Measurements from ENCODE around the gene RIC3. TPM values are rescaled to one million over a fixed set of nuclear protein-coding genes. Genes with fewer than 3 reads are reported as not detected.

RIC3 gene
- total RNA-seq, 2 donors from 2014 or later: 17.2 to 17.8 TPM

- Mint-ChIP-seq H3K36me3 (ENCODE audit: insufficient read depth in 2 of 2) (no peaks in the 10 kb centered on the region), H3K27me3 (ENCODE audit: low read depth) (peaks cover 40% of the 10 kb centered on the region), H3K4me3 (no peak overlapping the region), H3K9me3 (no peaks in the 10 kb centered on the region), H3K4me1 (ENCODE audit: low read depth) (peaks cover 9% of the 10 kb centered on the region), H3K27ac (no peak overlapping the region)
- no peak for DNase-seq
- ATAC-seq (replicated peaks in 1 of 2): no peak
These were observed 33.9 kb upstream of the RIC3 start for GRCh38 chr11:8202516-8203413.

DNA sequence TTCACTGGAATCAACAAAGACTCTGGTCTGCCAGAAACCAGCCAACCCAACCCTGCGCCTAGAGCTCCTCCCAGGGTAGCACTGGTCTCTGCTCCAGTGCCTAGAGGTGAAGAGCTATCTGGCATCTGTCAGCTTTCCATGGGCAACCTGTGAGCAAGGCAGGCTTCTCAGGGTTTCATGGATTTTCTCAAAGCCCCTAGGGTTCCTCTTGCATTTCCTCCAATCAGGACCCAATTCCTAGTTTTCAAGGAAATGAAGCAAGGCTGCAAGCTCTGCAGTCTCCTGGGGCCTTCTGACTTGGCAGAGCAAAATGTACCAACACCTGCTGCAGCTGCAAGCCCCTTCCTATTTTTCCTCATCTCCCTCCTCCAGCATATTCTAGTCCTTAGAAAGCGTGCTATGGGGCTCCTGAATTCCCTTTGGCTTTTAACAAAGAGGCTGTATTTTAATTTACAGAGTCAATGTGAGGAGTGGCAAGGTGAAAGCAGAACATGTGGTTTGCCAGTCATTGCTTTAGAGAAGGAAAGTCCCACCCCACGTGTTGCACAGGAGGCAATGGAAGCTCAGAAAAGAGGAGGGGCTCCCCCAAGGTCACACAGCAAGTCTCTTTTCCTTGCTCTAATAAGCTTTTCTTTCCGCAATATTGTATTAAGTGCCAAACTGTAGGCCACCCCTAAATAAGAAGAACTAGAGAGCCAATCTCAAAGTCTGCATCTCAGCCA, 33.0 kb upstream of the RIC3 start:
- H3K36me3 Mint-ChIP-seq (ENCODE audit: insufficient read depth in 2 of 2): no peaks in the 10 kb centered on the region
- DNase-seq (no peak), ATAC-seq (replicated peaks in 1 of 2) (peak; percentile 34 to 45)
- no peak overlapping the region for H3K27ac Mint-ChIP-seq
- peaks cover 39% of the 10 kb centered on the region for H3K27me3 Mint-ChIP-seq (ENCODE audit: low read depth)
- H3K9me3 Mint-ChIP-seq: no peaks in the 10 kb centered on the region
- H3K4me1 Mint-ChIP-seq (ENCODE audit: low read depth): peaks cover 3% of the 10 kb centered on the region
- no peak overlapping the region for H3K4me3 Mint-ChIP-seq

GRCh38 chr11:8199676-8200075, 30.9 kb upstream of the RIC3 start:
- no peaks in the 10 kb centered on the region for H3K36me3 Mint-ChIP-seq (ENCODE audit: insufficient read depth in 2 of 2)
- DNase-seq (no peak), ATAC-seq (replicated peaks in 1 of 2) (no peak)
- H3K4me1 Mint-ChIP-seq (ENCODE audit: low read depth): no peaks in the 10 kb centered on the region
- no peaks in the 10 kb centered on the region for H3K9me3 Mint-ChIP-seq
- peaks cover 31% of the 10 kb centered on the region for H3K27me3 Mint-ChIP-seq (ENCODE audit: low read depth)
- no peak overlapping the region for H3K27ac Mint-ChIP-seq
- H3K4me3 Mint-ChIP-seq: no peak overlapping the region

- no peak overlapping the region for H3K27ac Mint-ChIP-seq
- no peaks in the 10 kb centered on the region for H3K9me3 Mint-ChIP-seq
- no peak overlapping the region for H3K4me3 Mint-ChIP-seq
- H3K4me1 Mint-ChIP-seq (ENCODE audit: low read depth): no peaks in the 10 kb centered on the region
- ATAC-seq (replicated peaks in 1 of 2) (no peak), DNase-seq (no peak)
- no peaks in the 10 kb centered on the region for H3K36me3 Mint-ChIP-seq (ENCODE audit: insufficient read depth in 2 of 2)
- H3K27me3 Mint-ChIP-seq (ENCODE audit: low read depth): peaks cover 38% of the 10 kb centered on the region
These were observed 27.9 kb upstream of the RIC3 start for GRCh38 chr11:8196749-8197148.

DNA sequence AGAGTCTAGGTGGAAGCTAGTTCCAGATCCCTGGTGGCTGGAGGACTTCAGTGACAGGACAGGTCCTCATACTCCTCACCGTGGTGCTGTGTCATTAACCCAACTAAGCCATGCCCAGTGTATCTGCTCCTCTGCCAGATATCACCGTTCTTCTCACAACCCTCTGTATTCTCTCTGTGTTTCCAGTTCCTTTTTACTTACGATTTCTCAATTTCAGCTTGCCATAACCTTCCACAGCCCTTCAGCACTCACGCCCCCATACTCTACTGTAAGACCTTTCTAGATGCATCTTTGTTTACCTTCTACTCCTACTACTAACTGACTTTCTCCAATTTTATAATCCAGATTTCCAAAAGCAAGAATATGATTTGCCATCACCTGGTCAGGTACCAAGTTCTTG, 26.1 kb upstream of the RIC3 start:
- H3K4me1 Mint-ChIP-seq (ENCODE audit: low read depth): no peaks in the 10 kb centered on the region
- no peak overlapping the region for H3K27ac Mint-ChIP-seq
- no peaks in the 10 kb centered on the region for H3K9me3 Mint-ChIP-seq
- peaks cover 38% of the 10 kb centered on the region for H3K27me3 Mint-ChIP-seq (ENCODE audit: low read depth)
- ATAC-seq (replicated peaks in 1 of 2): no peak
- H3K36me3 Mint-ChIP-seq (ENCODE audit: insufficient read depth in 2 of 2): no peaks in the 10 kb centered on the region
- no peak overlapping the region for H3K4me3 Mint-ChIP-seq
- DNase-seq: no peak

DNA sequence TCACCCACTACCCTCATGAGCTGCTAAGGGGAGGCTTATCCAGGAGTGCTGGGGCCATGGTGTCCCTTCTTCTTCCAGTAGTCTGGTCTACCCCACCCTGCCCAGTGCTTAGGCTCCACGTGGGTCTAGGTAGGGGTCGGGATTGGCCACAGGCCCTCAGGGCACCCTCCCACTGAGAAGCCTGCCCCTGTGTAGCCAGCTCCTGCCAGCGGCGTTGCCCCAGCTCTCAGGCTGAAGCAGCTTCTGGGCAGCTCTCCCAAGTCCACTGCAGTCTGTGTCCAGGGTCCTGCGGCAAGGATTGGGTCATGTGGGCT, 24.0 kb upstream of the RIC3 start:
- no peak for DNase-seq
- Mint-ChIP-seq H3K27ac (no peak overlapping the region), H3K4me3 (no peak overlapping the region), H3K9me3 (no peaks in the 10 kb centered on the region), H3K4me1 (ENCODE audit: low read depth) (no peaks in the 10 kb centered on the region), H3K36me3 (ENCODE audit: insufficient read depth in 2 of 2) (no peaks in the 10 kb centered on the region), H3K27me3 (ENCODE audit: low read depth) (peaks cover 23% of the 10 kb centered on the region)
- peak; percentile 11 to 31 for ATAC-seq (replicated peaks in 1 of 2)

GRCh38 chr11:8192016-8192895, 23.4 kb upstream of the RIC3 start:
- no peak overlapping the region for H3K4me3 Mint-ChIP-seq
- no peaks in the 10 kb centered on the region for H3K36me3 Mint-ChIP-seq (ENCODE audit: insufficient read depth in 2 of 2)
- H3K9me3 Mint-ChIP-seq: no peaks in the 10 kb centered on the region
- H3K4me1 Mint-ChIP-seq (ENCODE audit: low read depth): no peaks in the 10 kb centered on the region
- H3K27me3 Mint-ChIP-seq (ENCODE audit: low read depth): peaks cover 18% of the 10 kb centered on the region
- H3K27ac Mint-ChIP-seq: no peak overlapping the region
- ATAC-seq (replicated peaks in 1 of 2) (peak; percentile 55 to 58), DNase-seq (peak; percentile 46)

DNA sequence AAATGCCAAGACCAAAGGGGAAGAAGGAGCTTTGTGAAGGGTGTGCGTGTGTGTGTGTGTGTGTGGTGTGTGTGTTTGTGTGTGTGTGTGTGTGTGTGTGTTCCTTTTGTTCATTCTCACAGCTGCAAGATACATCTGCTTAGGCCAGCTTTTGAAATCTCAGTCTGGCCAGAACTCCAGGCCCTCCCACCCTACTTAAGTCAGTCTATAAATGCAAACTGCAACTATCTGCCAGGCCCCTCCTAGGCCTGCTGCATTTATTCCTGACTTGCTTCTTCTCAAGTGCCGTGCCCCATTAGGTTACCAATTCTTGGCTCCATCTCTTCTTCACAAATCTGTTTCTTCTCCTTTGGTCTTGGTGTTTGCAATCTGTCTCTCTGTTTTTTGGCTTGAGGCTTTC, 21.6 kb upstream of the RIC3 start:
- Mint-ChIP-seq H3K36me3 (ENCODE audit: insufficient read depth in 2 of 2) (no peaks in the 10 kb centered on the region), H3K4me3 (no peak overlapping the region), H3K4me1 (ENCODE audit: low read depth) (no peaks in the 10 kb centered on the region), H3K27ac (no peak overlapping the region), H3K27me3 (ENCODE audit: low read depth) (peaks cover 20% of the 10 kb centered on the region), H3K9me3 (no peaks in the 10 kb centered on the region)
- ATAC-seq (replicated peaks in 1 of 2): no peak
- no peak for DNase-seq

GRCh38 chr11:8186429-8186828, 17.6 kb upstream of the RIC3 start:
- DNase-seq (no peak), ATAC-seq (replicated peaks in 1 of 2) (no peak)
- no peaks in the 10 kb centered on the region for H3K4me1 Mint-ChIP-seq (ENCODE audit: low read depth)
- no peak overlapping the region for H3K27ac Mint-ChIP-seq
- no peaks in the 10 kb centered on the region for H3K9me3 Mint-ChIP-seq
- H3K27me3 Mint-ChIP-seq (ENCODE audit: low read depth): peaks cover 17% of the 10 kb centered on the region
- H3K4me3 Mint-ChIP-seq: no peak overlapping the region
- no peaks in the 10 kb centered on the region for H3K36me3 Mint-ChIP-seq (ENCODE audit: insufficient read depth in 2 of 2)

DNA sequence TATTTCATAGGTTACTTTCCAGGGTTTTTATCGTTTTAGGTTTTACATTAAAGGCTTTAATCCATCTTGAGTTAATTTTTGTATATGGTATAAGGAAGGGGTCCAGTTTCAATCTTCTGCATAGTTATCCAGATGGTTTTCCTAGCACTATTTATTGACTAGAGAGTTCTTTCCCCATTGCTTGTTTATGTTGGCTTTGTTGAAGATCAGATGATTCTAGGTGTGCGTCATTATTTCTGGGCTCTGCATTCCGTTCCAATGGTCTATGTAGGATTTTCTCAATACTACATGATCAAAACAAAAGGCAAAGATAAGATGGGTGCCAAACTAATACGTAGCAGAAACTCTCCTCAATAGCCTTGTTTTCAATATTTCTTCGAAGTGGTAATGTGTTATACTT, 14.3 kb upstream of the RIC3 start:
- Mint-ChIP-seq H3K27me3 (ENCODE audit: low read depth) (peaks cover 23% of the 10 kb centered on the region), H3K9me3 (no peaks in the 10 kb centered on the region), H3K27ac (no peak overlapping the region), H3K4me1 (ENCODE audit: low read depth) (no peaks in the 10 kb centered on the region), H3K36me3 (ENCODE audit: insufficient read depth in 2 of 2) (no peaks in the 10 kb centered on the region), H3K4me3 (no peak overlapping the region)
- no peak for DNase-seq
- no peak for ATAC-seq (replicated peaks in 1 of 2)

DNA sequence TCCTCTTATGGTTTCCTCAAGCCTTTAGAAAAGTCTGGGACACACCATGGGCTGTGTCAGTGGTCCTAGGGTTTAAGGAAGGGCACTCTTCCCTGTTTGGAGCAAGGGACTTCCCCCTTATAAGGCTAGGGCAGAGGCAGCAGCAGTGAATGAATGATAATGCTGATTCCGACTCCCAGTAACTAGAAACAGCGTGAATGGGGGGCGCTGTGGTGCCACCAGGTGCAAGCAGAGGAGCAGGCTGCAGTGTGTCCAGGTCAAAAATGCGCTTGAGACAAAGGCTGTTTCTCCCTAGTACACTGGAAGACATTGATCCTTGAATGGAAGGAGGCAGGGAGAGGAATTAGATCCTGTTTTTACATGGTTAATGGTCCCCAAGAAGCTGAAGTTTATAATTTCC, 11.6 kb upstream of the RIC3 start:
- no peak for ATAC-seq (replicated peaks in 1 of 2)

GRCh38 chr11:8178297-8178696, 9.5 kb upstream of the RIC3 start:
- Mint-ChIP-seq H3K27me3 (ENCODE audit: low read depth) (peaks cover 17% of the 10 kb centered on the region), H3K4me1 (ENCODE audit: low read depth) (no peaks in the 10 kb centered on the region), H3K27ac (no peak overlapping the region), H3K4me3 (no peak overlapping the region), H3K9me3 (no peaks in the 10 kb centered on the region), H3K36me3 (ENCODE audit: insufficient read depth in 2 of 2) (no peaks in the 10 kb centered on the region)
- DNase-seq (no peak), ATAC-seq (replicated peaks in 1 of 2) (no peak)

More for the DNA sequence above, 11.6 kb upstream of the RIC3 start:
- Mint-ChIP-seq H3K27ac (no peak overlapping the region), H3K4me1 (ENCODE audit: low read depth) (no peaks in the 10 kb centered on the region), H3K36me3 (ENCODE audit: insufficient read depth in 2 of 2) (no peaks in the 10 kb centered on the region), H3K27me3 (ENCODE audit: low read depth) (peaks cover 13% of the 10 kb centered on the region), H3K9me3 (no peaks in the 10 kb centered on the region), H3K4me3 (no peak overlapping the region)
- no peak for DNase-seq

DNA sequence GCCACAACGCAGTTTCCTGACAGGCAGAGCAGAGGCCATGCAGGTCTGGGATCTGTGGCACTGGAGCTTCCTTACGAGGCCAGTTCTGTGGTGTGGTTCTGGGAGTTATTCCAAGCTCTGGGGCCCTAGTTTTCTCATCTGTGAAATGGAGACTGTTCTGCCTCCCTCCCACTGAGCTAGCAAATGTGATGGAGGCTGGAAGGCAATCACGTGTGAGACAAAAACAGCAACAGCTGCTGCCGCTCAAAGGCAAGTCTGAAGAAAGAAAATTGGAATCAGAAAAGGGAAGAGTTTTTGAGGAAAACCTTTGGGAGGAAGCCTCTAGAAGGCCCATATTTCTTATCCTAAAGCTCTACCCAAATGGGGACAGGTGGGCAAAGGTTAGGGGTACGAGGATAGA, 8.3 kb upstream of the RIC3 start:
- ATAC-seq (replicated peaks in 1 of 2) (no peak), DNase-seq (no peak)
- Mint-ChIP-seq H3K27me3 (ENCODE audit: low read depth) (peaks cover 15% of the 10 kb centered on the region), H3K36me3 (ENCODE audit: insufficient read depth in 2 of 2) (no peaks in the 10 kb centered on the region), H3K4me1 (ENCODE audit: low read depth) (no peaks in the 10 kb centered on the region), H3K4me3 (no peak overlapping the region), H3K9me3 (no peaks in the 10 kb centered on the region), H3K27ac (no peak overlapping the region)

Measured in activated T-cell treated with anti-CD3 and anti-CD28 coated beads, Interleukin-2, amount 50 U/mL, for 72 hours (primary cell).